Neural cell (in vitro differentiated cells): ENCODE data around the gene MILR1.

Source experiments
- MXI1 ChIP-seq: fragments of 450-650 bp; conservative IDR thresholded peaks from 2 replicates; pipeline ENCODE4 v1.6.1; 2014; ENCODE audit warnings: antibody characterized with exemption, mild to moderate bottlenecking; ENCODE audit not compliant: poor library complexity, severe bottlenecking
- TF ChIP-seq, protein P1 (sequence below): fragments of 450-650 bp; IDR thresholded peaks from 2 replicates; pipeline ENCODE4 v1.5.1; 2014; ENCODE audit warnings: antibody characterized with exemption, mild to moderate bottlenecking, moderate library complexity; ENCODE audit not compliant: poor library complexity, severe bottlenecking

DNA sequence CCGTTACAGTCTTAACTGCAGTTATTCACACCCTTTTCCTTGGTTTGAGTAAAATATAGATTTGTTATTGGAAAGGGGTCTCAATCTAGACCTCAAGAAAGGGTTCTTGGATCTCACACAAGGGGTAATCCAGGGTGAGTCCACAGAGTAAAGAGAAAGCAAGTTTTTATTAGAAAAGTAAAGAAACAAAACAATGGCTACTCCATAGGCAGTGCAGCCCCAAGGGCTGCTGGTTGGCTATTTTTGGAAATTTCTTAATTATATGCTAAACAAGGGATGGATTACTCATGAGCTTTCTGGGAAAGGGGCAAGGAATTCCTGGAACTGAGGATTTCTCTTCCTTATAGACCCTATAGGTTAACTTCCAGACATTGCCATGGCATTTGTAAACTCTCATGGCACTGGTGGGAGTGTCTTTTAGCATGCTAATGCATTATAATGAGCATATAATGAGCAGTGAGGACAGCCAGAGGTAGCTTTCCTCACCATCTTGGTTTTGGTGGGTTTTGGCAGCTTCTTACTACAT lies 24.5 kb upstream of the MILR1 start:
- TF ChIP-seq MXI1 = no peak
- TF ChIP-seq, protein P1, sequence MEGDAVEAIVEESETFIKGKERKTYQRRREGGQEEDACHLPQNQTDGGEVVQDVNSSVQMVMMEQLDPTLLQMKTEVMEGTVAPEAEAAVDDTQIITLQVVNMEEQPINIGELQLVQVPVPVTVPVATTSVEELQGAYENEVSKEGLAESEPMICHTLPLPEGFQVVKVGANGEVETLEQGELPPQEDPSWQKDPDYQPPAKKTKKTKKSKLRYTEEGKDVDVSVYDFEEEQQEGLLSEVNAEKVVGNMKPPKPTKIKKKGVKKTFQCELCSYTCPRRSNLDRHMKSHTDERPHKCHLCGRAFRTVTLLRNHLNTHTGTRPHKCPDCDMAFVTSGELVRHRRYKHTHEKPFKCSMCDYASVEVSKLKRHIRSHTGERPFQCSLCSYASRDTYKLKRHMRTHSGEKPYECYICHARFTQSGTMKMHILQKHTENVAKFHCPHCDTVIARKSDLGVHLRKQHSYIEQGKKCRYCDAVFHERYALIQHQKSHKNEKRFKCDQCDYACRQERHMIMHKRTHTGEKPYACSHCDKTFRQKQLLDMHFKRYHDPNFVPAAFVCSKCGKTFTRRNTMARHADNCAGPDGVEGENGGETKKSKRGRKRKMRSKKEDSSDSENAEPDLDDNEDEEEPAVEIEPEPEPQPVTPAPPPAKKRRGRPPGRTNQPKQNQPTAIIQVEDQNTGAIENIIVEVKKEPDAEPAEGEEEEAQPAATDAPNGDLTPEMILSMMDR = no peak
